Ectodermal cell (in vitro differentiated cells): ENCODE measurements around the gene P2RX6.
"Not testable (repeated sequence)": the region's sequence is repeated elsewhere in the genome, so short reads cannot be mapped to it uniquely, and the experiment has no call there.

Source experiments
- H3K27ac ChIP-seq: 2 replicates; pipeline ENCODE4 v1.7.0; 2013; ENCODE audit warnings: mild to moderate bottlenecking, low read depth, low read length; ENCODE audit not compliant: insufficient read depth, poor library complexity, severe bottlenecking
- H3K27me3 ChIP-seq: 2 replicates; pipeline ENCODE4 v1.7.0; 2013; ENCODE audit warnings: mild to moderate bottlenecking, low read length; ENCODE audit not compliant: insufficient read depth, control insufficient read depth, poor library complexity, severe bottlenecking
- H3K36me3 ChIP-seq: one replicate; pipeline ENCODE4 v1.7.0; 2013; ENCODE audit warnings: low read length; ENCODE audit not compliant: control insufficient read depth, insufficient read depth
- H3K4me1 ChIP-seq: one replicate; pipeline ENCODE4 v1.7.0; 2013; ENCODE audit warnings: low read length; ENCODE audit not compliant: control insufficient read depth, insufficient read depth
- H3K4me3 ChIP-seq: 2 replicates; pipeline ENCODE4 v1.7.0; 2013; ENCODE audit warnings: low read depth, low read length, control low read depth; ENCODE audit not compliant: insufficient read depth
- H3K9me3 ChIP-seq: 2 replicates; pipeline ENCODE4 v1.7.0; 2013; ENCODE audit warnings: mild to moderate bottlenecking, low read length, moderate library complexity; ENCODE audit not compliant: control insufficient read depth
- WGBS, 2 experiments: methylation state at CpG; one replicate each; pipeline ENCODE4 v1.1.7; 2013; ENCODE audit warnings: missing lambda C conversion rate in 2 of 2; 5-methylcytosine and 5-hydroxymethylcytosine counted together

The P2RX6 gene

DNA sequence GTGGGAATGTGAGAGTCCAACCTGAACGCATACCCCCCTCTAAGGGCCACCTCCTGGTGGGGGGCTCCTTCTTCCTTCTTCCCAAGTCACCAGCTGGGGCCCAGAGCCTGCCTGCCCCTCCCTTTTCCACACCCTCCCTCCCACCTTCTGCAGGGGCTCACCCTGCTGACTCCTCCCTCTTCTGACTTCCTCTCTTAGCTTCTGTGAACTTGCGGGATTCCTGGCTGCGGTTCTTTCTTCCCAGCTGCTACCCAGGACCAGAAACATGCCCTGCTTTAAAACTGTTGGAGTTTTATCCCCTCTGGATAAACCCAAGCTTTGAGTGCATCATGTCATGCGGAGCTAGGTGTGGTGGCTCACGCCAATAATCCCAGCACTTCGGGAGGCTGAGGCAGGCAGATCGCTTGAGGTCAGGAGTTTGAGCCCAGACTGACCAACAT lies 40.9 kb downstream of the P2RX6 start:
- 63 to 67% methylated on average over 7 of the region's 7 CpGs for WGBS, 2 experiments
- peaks cover 12% of the 10 kb centered on the region for H3K4me1 ChIP-seq
- H3K4me3 ChIP-seq, result no peak overlapping the region
- H3K36me3 ChIP-seq, result no peaks in the 10 kb centered on the region
- no peaks in the 10 kb centered on the region for H3K27me3 ChIP-seq
- H3K9me3 ChIP-seq, result no peaks in the 10 kb centered on the region
- H3K27ac ChIP-seq, result no peak overlapping the region

DNA sequence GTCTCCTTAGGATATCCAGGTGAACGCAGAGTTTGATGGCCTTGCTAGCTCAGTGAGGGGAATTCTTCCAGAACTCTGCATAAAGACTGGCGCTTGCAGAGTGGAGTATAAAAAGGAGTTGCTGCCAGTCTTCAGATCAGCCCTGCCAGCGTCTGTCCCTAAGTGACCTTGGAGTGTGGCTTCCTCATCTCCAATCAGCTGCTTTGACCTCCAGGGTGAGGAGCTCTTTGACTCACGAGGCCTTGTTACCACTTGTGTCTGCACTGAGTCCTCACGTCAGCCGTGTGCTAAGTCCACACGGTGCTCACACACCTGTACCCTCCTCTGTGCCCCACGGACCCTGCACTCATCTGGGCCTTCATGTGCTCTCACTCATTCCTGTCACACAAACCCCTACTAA lies 45.4 kb downstream of the P2RX6 start:
- not testable (repeated sequence) for H3K27me3 ChIP-seq, H3K4me1 ChIP-seq, H3K27ac ChIP-seq, H3K9me3 ChIP-seq, H3K36me3 ChIP-seq, H3K4me3 ChIP-seq
- 96 to 100% methylated on average over 3 to 4 of the region's 8 CpGs for WGBS, 2 experiments

DNA sequence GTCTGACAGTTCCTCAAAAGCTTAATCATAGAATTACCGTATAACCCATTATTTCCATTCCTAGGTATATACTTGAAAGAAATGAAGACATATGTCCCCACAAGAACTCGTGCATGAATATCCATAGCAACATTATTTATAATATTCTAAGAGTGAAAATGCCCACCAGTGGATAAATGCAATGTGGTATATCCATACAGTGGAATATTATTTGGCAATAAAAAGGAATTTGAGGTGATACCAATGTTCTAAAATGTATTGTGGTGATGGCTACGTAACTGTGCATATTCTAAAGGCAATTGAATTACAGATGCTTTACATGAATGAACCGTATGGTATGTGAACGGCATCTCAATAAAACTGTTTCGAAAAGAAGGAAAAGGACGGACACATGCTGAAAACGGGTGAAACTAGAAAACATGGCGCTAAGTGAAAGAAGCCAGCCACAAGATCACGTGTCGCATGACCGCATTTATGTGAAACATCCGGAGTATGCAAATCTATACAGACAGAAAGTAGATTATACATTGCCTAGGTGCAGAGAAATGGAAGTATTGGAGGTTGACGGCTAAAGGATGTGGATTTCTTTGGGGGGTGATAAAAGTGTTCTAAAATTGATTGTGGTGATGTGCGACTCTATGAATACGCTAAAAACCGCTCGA lies 46.8 kb downstream of the P2RX6 start:
- 91 to 97% methylated on average over 14 to 15 of the region's 18 CpGs for WGBS, 2 experiments
- not testable (repeated sequence) for H3K27me3 ChIP-seq, H3K36me3 ChIP-seq, H3K9me3 ChIP-seq, H3K4me3 ChIP-seq, H3K4me1 ChIP-seq, H3K27ac ChIP-seq

DNA sequence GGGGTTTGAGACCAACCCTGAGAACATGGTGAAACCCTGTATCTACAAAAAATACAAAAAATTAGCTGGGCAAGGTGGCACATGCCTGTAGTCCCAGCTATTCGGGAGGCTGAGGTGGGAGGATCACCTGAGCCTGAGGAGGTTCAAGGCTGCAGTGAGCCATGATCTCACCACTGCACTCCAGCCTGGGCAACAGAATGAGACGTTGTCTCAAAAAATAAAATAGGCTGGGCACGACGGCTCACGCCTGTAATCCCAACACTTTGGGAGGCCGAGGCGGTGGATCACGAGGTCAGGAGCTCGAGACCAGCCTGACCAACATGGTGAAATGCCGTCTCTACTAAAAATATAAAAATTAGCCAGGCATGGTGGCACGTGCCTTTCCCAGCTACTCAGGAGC lies 49.5 kb downstream of the P2RX6 start:
- not testable (repeated sequence) for H3K27me3 ChIP-seq, H3K4me1 ChIP-seq, H3K36me3 ChIP-seq, H3K9me3 ChIP-seq, H3K27ac ChIP-seq, H3K4me3 ChIP-seq
- WGBS, 2 experiments, result 91% methylated on average over 11 of the region's 11 CpGs

DNA sequence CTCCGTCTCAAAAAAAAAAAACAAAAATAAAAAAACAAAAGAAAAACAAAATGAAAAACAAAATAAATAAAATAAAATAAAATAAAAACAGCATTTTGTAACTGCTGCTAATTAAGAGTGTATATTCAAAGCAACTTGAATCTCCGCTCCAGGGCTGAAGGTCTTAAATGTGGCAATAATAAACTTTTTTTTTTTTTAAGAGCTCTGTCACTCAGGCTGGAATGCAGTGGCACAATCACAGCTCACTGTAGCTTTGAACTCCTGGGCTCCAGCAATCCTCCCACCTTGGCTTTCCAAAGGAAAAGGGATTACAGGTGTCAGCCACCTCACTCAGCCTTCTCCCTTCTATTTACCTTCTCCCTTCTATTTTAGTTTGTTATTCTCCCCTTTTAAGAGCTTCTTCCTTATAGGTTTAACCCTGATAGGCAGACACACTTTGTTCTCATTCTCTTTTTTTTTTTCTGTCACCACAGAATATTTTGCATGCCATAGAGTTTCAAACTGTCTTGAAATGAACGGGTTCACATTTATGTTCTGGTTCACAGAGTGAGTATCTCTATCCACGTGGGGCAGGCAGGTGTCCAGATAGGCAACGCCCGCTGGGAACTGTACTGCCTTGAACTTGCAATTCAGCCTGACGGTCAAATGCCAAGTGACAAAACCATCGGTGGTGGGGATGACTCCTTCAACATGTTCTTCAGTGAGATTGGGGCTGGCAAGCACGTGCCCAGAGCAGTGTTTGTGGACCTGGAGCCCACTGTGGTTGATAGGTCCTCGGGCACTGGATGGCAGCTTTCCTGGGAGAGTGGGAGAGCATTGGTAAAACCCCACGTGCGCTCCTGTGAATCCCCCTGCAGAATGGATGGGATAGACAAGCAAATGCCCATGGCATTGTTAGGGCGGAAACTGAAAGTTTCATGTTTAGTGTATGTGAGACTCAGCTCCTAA lies 50.2 kb downstream of the P2RX6 start:
- no peak overlapping the region for H3K4me3 ChIP-seq
- no peak overlapping the region for H3K27ac ChIP-seq
- no peaks in the 10 kb centered on the region for H3K27me3 ChIP-seq
- no peaks in the 10 kb centered on the region for H3K9me3 ChIP-seq
- WGBS, 2 experiments, result 82 to 84% methylated on average over 12 to 13 of the region's 13 CpGs
- no peaks in the 10 kb centered on the region for H3K4me1 ChIP-seq
- H3K36me3 ChIP-seq, result no peaks in the 10 kb centered on the region

DNA sequence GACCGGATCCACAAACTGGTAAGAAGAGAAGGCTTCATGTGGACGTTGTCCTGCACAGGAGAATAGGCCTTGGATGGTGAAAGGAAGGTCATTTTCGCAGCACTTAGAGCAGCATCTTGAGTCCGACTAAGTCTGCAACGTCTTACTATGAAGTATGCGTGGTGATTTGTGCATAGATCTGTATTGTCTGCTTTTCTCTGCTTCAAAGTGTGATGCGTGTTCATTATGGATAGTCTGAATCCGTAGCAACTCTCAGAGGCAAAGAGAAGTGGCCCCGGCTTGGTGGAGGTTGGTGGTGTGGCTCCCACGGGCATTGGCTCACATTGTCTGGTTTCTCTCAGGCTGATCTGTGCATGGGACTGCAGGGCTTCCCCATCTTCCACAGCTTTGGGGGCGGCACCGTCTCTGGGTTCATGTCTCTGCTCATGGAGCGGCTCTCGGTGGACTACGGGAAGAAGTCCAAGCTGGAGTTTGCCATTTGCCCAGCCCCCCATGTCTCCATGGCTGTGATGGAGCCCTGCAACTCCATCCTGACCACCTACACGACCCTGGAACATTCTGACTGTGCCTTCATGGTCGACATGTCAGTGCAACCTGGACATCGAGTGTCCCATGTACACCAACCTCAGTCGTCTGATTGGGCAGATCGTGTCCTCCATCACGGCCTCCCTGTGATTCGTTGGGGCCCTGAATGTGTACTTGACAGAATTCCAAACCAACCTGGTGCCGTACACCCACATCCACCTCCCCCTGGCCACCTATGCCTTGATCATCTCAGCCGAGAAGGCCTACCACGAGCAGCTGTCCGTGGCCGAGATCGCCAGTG lies 52.3 kb downstream of the P2RX6 start:
- Histone ChIP-seq H3K4me3 (no peak overlapping the region), H3K27ac (no peak overlapping the region), H3K27me3 (no peaks in the 10 kb centered on the region), H3K9me3 (no peaks in the 10 kb centered on the region), H3K36me3 (no peaks in the 10 kb centered on the region), H3K4me1 (no peaks in the 10 kb centered on the region)
- WGBS, 2 experiments, result 89 to 90% methylated on average over 28 of the region's 28 CpGs

DNA sequence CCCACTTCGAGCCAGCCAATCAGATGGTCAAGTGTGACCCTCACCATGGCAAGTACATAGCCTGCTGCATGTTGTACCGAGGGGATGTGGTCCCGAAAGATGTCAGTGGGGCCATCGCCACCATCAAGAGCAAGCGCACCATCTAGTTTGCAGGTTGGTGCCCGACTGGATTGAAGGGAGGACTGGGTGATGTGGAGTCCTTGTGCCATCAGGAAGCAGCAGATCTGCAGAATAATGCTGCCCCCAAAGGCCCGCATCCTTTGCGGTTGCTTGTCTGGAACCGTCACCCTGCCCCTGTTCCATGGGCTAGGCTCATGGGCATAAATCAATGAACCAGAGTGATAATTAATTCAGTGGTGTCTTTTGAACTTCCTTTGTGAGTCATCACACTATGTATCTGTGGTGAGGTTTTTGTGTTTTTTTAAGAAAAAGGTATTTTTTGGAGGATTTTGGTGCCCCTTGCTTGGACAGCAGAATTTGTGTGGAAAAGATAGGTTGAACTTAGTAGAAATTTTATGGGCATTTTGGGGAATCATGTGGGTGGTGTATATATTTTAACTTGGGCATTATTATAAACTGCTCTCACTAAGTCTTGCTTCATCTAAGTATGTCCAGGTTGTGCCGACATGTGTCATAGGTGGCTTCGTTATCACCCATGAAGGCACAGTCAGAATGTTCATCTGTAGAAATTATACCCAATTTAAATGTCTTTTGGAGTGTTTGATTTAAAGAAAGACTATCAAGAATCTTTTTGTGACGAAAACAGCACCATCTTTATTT lies 53.1 kb downstream of the P2RX6 start:
- Histone ChIP-seq H3K4me3 (no peak overlapping the region), H3K27ac (no peak overlapping the region), H3K36me3 (no peaks in the 10 kb centered on the region), H3K27me3 (no peaks in the 10 kb centered on the region), H3K9me3 (no peaks in the 10 kb centered on the region), H3K4me1 (no peaks in the 10 kb centered on the region)
- WGBS, 2 experiments, result 95 to 96% methylated on average over 12 of the region's 12 CpGs

DNA sequence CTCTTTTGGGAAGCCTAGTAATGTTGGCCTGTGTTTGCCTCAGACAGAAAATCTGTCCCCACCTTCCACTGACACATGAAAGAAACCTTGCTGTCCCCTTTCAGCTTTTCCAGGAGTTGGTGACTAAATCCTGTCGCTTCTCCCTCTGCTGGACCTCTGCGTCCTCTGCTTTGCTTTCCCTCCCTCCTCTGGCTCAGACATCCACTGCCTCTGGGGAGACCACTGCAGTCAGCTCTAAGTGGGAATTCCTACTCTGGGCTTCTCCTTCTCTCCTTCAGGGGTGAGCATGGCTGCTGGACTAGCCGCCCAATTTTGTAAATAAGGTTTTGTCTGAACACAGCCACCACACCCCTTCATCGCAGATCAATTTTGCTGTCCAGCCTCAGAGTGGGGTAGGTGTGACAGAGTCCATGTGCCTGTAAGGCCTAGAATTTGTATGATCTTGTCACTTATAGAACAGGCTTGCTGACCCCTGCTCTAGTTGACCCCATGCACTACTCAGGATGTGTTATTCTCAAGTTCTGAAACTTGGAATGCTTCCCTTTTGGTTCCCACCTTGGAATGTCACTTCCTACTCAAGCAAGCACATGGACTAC lies 53.8 kb downstream of the P2RX6 start:
- Histone ChIP-seq H3K36me3 (no peaks in the 10 kb centered on the region), H3K27ac (no peak overlapping the region), H3K4me3 (no peak overlapping the region), H3K9me3 (no peaks in the 10 kb centered on the region), H3K27me3 (no peaks in the 10 kb centered on the region), H3K4me1 (no peaks in the 10 kb centered on the region)
- WGBS, 2 experiments, result 75 to 78% methylated on average over 4 of the region's 4 CpGs

DNA sequence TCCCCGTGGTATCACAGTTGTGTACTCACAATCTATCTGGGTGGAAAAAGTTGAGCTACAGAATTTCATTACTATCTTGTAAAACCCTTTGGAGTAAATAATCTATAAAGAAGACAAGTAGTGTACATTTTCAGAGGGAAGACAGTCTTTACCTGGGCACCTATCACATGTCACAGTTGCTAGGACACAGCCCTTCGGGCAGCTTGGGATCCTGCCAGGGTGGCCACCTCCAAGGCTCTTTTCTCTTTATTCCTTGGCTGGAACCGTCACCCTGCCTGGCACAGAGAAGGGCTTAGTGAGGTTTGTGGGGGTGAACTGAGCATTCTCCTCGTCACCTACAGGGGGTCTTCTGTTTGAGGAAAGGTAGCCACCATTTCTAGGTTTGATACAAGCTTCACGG lies 54.4 kb downstream of the P2RX6 start:
- 68 to 78% methylated on average over 5 of the region's 5 CpGs for WGBS, 2 experiments

More for the DNA sequence above, 54.4 kb downstream of the P2RX6 start:
- no peaks in the 10 kb centered on the region for H3K9me3 ChIP-seq
- H3K4me1 ChIP-seq, result no peaks in the 10 kb centered on the region
- H3K4me3 ChIP-seq, result no peak overlapping the region
- no peaks in the 10 kb centered on the region for H3K36me3 ChIP-seq
- no peaks in the 10 kb centered on the region for H3K27me3 ChIP-seq
- H3K27ac ChIP-seq, result no peak overlapping the region
